Esophagus muscularis mucosa (tissue), 4 donors: ENCODE measurements around the gene PCSK6. TPM values are rescaled to one million over a fixed set of nuclear protein-coding genes. Genes with fewer than 3 reads are reported as not detected.

ENCODE experiments used
- DNase-seq: peaks from one replicate; pipeline ENCODE4 v3.0.0-alpha.2; 2017; ENCODE audit errors: extremely low spot score
- H3K27ac ChIP-seq, 4 donors: fragments of 200-600 bp; sonication (generic); replicated peaks in 1 of 4; 1 replicate in 3 of 4; 2 replicates in 1 of 4; pipeline ENCODE4 v1.5.1; 2016 to 2019; ENCODE audit warnings: mild to moderate bottlenecking in 1 of 4
- H3K27me3 ChIP-seq, 4 donors: fragments of 200-600 bp; sonication (generic); one replicate each; pipeline versions ENCODE4 v1.5.1 to v1.6.0; 2016 to 2019
- H3K36me3 ChIP-seq, 4 donors: fragments of 200-600 bp; sonication (generic); one replicate each; pipeline ENCODE4 v1.5.1; 2016 to 2019
- H3K4me1 ChIP-seq, 4 donors: fragments of 200-600 bp; sonication (generic); one replicate each; pipeline ENCODE4 v1.5.1; 2016 to 2019
- H3K4me3 ChIP-seq, 4 donors: fragments of 200-600 bp; sonication (generic); 1 replicate in 2 of 4; 2 replicates in 2 of 4; pipeline ENCODE4 v1.5.1; 2016 to 2019; ENCODE audit warnings: mild to moderate bottlenecking in 4 of 4, moderate library complexity in 1 of 4
- H3K9me3 ChIP-seq, 4 donors: fragments of 200-600 bp; sonication (generic); 1 replicate in 3 of 4; 2 replicates in 1 of 4; pipeline ENCODE4 v1.5.1; 2016 to 2019
- EP300 ChIP-seq: sonication (generic); formaldehyde crosslinking; IDR thresholded peaks from one replicate; pipeline ENCODE4 v1.6.1; 2017; ENCODE audit warnings: antibody characterized with exemption
- POLR2A ChIP-seq: fragments of 450-650 bp; IDR thresholded peaks from one replicate; pipeline ENCODE4 v1.6.1; 2017; ENCODE audit warnings: antibody characterized with exemption, moderate library complexity, mild to moderate bottlenecking, low read depth
- POLR2AphosphoS5 ChIP-seq, 2 donors: sonication (generic); formaldehyde crosslinking; IDR thresholded peaks; one replicate each; pipeline ENCODE4 v1.6.1; 2017; ENCODE audit warnings: antibody characterized with exemption in 2 of 2
- WGBS: methylation state at CpG from one replicate; pipeline ENCODE4 v1.1.5; 2018; 5-methylcytosine and 5-hydroxymethylcytosine counted together
- intact Hi-C: fragments of 100-400 bp; cut with DNase I; formaldehyde crosslinking; loops from one replicate; pipeline ENCODE4 v1.15.1; 2023
- total RNA-seq, 4 donors: library from RNA; depleted of rRNA; stranded (reverse); fragments of >200 nt; gene quantifications; one replicate each; pipeline versions ENCODE4 v1.1.0 to v1.2.1, GENCODE V29; 2016
- TF ChIP-seq, protein P1 (sequence below), 3 experiments: fragments of 200-600 bp in 2 of 3; fragments of 450-650 bp in 1 of 3; sonication (generic) in 2 of 3; IDR thresholded peaks; one replicate each; pipeline ENCODE4 v1.5.1; 2017 to 2019; ENCODE audit warnings: antibody characterized with exemption in 3 of 3, mild to moderate bottlenecking in 2 of 3, moderate library complexity in 1 of 3

PCSK6 gene
- total RNA-seq, 4 donors from 2014 or later, result 13.6 to 24.1 (median 15.3) TPM

DNA sequence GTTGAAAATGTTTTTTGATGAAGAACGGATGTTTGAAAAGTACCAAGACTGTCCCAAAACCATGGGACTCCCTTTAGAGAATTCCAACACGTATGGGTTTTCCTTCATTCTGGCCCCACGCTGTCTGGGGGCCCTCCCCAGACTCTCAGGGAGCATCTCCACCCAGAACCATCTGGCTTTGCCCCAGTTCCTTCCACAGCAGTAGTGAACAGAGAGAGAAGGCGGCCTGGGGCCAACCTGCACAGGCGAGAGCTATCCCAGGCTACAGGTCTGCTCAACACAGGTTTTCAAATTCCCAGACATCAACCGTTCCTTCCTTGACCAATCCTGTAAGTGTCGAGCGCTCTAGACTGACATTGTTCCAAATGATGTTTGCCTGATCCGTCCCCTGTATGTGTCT lies 101.9 kb downstream of the PCSK6 start:
- H3K27ac ChIP-seq, result no peak overlapping the region
- H3K27me3 ChIP-seq, result no peaks in the 10 kb centered on the region
- 67% methylated on average over 9 of the region's 9 CpGs for WGBS
- no peaks in the 10 kb centered on the region for H3K4me1 ChIP-seq
- peaks cover 0 to 32% (median 0%) of the 10 kb centered on the region in 4 donors for H3K36me3 ChIP-seq
- no peaks in the 10 kb centered on the region for H3K9me3 ChIP-seq
- TF ChIP-seq, protein P1, sequence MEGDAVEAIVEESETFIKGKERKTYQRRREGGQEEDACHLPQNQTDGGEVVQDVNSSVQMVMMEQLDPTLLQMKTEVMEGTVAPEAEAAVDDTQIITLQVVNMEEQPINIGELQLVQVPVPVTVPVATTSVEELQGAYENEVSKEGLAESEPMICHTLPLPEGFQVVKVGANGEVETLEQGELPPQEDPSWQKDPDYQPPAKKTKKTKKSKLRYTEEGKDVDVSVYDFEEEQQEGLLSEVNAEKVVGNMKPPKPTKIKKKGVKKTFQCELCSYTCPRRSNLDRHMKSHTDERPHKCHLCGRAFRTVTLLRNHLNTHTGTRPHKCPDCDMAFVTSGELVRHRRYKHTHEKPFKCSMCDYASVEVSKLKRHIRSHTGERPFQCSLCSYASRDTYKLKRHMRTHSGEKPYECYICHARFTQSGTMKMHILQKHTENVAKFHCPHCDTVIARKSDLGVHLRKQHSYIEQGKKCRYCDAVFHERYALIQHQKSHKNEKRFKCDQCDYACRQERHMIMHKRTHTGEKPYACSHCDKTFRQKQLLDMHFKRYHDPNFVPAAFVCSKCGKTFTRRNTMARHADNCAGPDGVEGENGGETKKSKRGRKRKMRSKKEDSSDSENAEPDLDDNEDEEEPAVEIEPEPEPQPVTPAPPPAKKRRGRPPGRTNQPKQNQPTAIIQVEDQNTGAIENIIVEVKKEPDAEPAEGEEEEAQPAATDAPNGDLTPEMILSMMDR (IDR thresholded peaks at IDR 0.05), result no peak
- no peak for TF ChIP-seq POLR2A
- TF ChIP-seq POLR2AphosphoS5 (IDR thresholded peaks at IDR 0.05), result no peak
- no peak for TF ChIP-seq EP300
- intact Hi-C loops, result no loop called here
- no peak overlapping the region for H3K4me3 ChIP-seq
- DNase-seq, result no peak

DNA sequence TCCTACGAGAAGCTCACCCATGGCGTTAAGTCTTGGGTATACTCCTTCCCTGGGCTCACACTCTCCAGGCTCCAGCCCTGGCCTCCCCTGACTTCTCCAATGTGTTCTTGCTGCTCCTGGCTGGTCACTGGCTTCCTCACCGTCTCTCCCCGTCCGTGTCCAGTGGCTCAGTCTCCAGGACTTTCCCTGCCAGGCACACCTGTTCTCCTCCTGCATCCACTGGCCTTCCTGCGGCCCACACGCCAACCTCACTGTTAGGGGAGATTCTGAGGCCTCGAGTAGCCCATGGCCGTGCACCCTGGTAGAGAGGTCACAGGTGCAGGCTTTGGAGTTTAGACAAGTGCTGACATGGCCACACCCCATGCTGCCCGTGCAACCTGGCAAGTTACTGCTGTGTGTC lies 102.5 kb downstream of the PCSK6 start:
- 81% methylated on average over 7 of the region's 10 CpGs for WGBS
- TF ChIP-seq, protein P1 (IDR thresholded peaks at IDR 0.05), result no peak
- TF ChIP-seq EP300 (no peak), POLR2AphosphoS5 (IDR thresholded peaks at IDR 0.05) (no peak), POLR2A (no peak)
- intact Hi-C loops, result no loop called here
- Histone ChIP-seq H3K9me3 (no peaks in the 10 kb centered on the region), H3K27ac (no peak overlapping the region), H3K27me3 (no peaks in the 10 kb centered on the region), H3K36me3 (peaks cover 0 to 32% (median 0%) of the 10 kb centered on the region in 4 donors), H3K4me1 (no peaks in the 10 kb centered on the region), H3K4me3 (no peak overlapping the region)
- DNase-seq, result no peak

- no peak for DNase-seq
- no peak overlapping the region for H3K4me3 ChIP-seq
- 84% methylated on average over 18 of the region's 18 CpGs for WGBS
Observed at GRCh38 chr15:101386006-101386405, 103.5 kb downstream of the PCSK6 start.

GRCh38 chr15:101384276-101384675 lies 105.2 kb downstream of the PCSK6 start:
- TF ChIP-seq POLR2AphosphoS5 (IDR thresholded peaks at IDR 0.05), result no peak
- intact Hi-C loops, result no loop called here
- DNase-seq, result no peak
- Histone ChIP-seq H3K9me3 (no peaks in the 10 kb centered on the region), H3K27ac (no peak overlapping the region), H3K4me3 (no peak overlapping the region), H3K27me3 (no peaks in the 10 kb centered on the region), H3K4me1 (no peaks in the 10 kb centered on the region), H3K36me3 (peaks cover 0 to 30% (median 0%) of the 10 kb centered on the region in 4 donors)
- 91% methylated on average over 11 of the region's 14 CpGs for WGBS

More at GRCh38 chr15:101386006-101386405, 103.5 kb downstream of the PCSK6 start:
- TF ChIP-seq POLR2AphosphoS5 (IDR thresholded peaks at IDR 0.05) (no peak), EP300 (no peak), POLR2A (no peak)
- TF ChIP-seq, protein P1 (IDR thresholded peaks at IDR 0.05), result no peak
- no peaks in the 10 kb centered on the region for H3K27me3 ChIP-seq
- intact Hi-C loops, result no loop called here
- H3K27ac ChIP-seq, result no peak overlapping the region
- peaks cover 0 to 32% (median 0%) of the 10 kb centered on the region in 4 donors for H3K36me3 ChIP-seq
- H3K9me3 ChIP-seq, result no peaks in the 10 kb centered on the region
- H3K4me1 ChIP-seq, result no peaks in the 10 kb centered on the region

- Histone ChIP-seq H3K4me3 (no peak overlapping the region), H3K36me3 (peaks cover 0 to 22% (median 0%) of the 10 kb centered on the region in 4 donors), H3K9me3 (no peaks in the 10 kb centered on the region), H3K27me3 (no peaks in the 10 kb centered on the region), H3K4me1 (no peaks in the 10 kb centered on the region), H3K27ac (no peak overlapping the region)
- DNase-seq, result no peak
- 80% methylated on average over 7 of the region's 7 CpGs for WGBS
- intact Hi-C loops, result no loop called here
- TF ChIP-seq POLR2A, result no peak
- no peak for TF ChIP-seq POLR2AphosphoS5 (IDR thresholded peaks at IDR 0.05)
- TF ChIP-seq EP300, result no peak
- TF ChIP-seq, protein P1 (IDR thresholded peaks at IDR 0.05), result no peak
Observed at GRCh38 chr15:101382544-101382943, 107.0 kb downstream of the PCSK6 start.
